PC-3 (cell line): ENCODE measurements around the gene MPZL3. TPM values are rescaled to one million over a fixed set of nuclear protein-coding genes. Genes with fewer than 3 reads are reported as not detected.

ENCODE experiments used
- ATAC-seq: fragments of 200-7000 bp; cut with Tn5 transposase; 2 replicates; pipeline ENCODE4 v1.9.1; 2020; ENCODE audit warnings: mild to moderate bottlenecking, moderate library complexity
- BruUV-seq: library from RNA; stranded (reverse); fragments of 400-500 nt; replicated peaks from 2 replicates; lab custom pipeline; 2021; lab: Mats Ljungman, UMichigan
- CTCF ChIA-PET: fragments of 300-600 bp; sonication (Branson Sonifier 250); formaldehyde crosslinking; loops from one replicate; lab custom pipeline; 2022; ENCODE audit warnings: antibody characterized with exemption; lab: Charles Lee
- POLR2A ChIA-PET: fragments of 300-600 bp; sonication (Branson Sonifier 250); formaldehyde crosslinking; loops from one replicate; lab custom pipeline; 2022; ENCODE audit warnings: antibody characterized with exemption; ENCODE audit not compliant: unreplicated experiment; lab: Charles Lee
- DNase-seq: peaks from one replicate; pipeline ENCODE4 v3.0.0-alpha.2; 2015
- H2AFZ ChIP-seq: fragments of 300-600 bp; sonication (generic); 2 replicates; pipeline ENCODE4 v1.6.0; 2016; ENCODE audit warnings: antibody characterized with exemption, low read length
- H3F3A ChIP-seq: fragments of 300-600 bp; sonication (generic); one replicate; pipeline ENCODE4 v1.6.0; 2017; ENCODE audit warnings: antibody characterized with exemption, low read length, control low read depth, mild to moderate bottlenecking; ENCODE audit not compliant: unreplicated experiment
- H3K27ac ChIP-seq: fragments of 300-600 bp; sonication (generic); 2 replicates; pipeline ENCODE4 v1.5.1; 2016; ENCODE audit warnings: mild to moderate bottlenecking, low read length
- H3K27me3 ChIP-seq: fragments of 300-600 bp; sonication (generic); 2 replicates; pipeline ENCODE4 v1.6.1; 2016; ENCODE audit warnings: low read length, mixed read lengths
- H3K36me3 ChIP-seq: fragments of 300-600 bp; sonication (generic); 2 replicates; pipeline ENCODE4 v1.6.1; 2016; ENCODE audit warnings: low read depth, mixed run types, low read length, mixed read lengths
- H3K4me1 ChIP-seq: fragments of 300-600 bp; sonication (generic); 2 replicates; pipeline ENCODE4 v1.5.1; 2016; ENCODE audit warnings: low read length; ENCODE audit not compliant: insufficient read depth
- H3K4me2 ChIP-seq: fragments of 300-600 bp; sonication (generic); 2 replicates; pipeline ENCODE4 v1.6.0; 2016; ENCODE audit warnings: low read length
- H3K4me3 ChIP-seq: fragments of 300-600 bp; sonication (generic); 2 replicates; pipeline ENCODE4 v1.5.1; 2016; ENCODE audit warnings: mild to moderate bottlenecking, low read length, mixed read lengths
- H3K79me2 ChIP-seq: fragments of 300-600 bp; sonication (generic); 2 replicates; pipeline ENCODE4 v1.6.1; 2017; ENCODE audit warnings: low read length, mixed read lengths
- H3K9ac ChIP-seq: fragments of 300-600 bp; sonication (generic); 2 replicates; pipeline ENCODE4 v1.6.0; 2016; ENCODE audit warnings: mild to moderate bottlenecking, low read length
- H3K9me2 ChIP-seq: fragments of 300-600 bp; sonication (generic); replicated peaks from 2 replicates; pipeline ENCODE4 v1.6.1; 2016; ENCODE audit warnings: mixed run types, low read length, mixed read lengths
- H3K9me3 ChIP-seq: fragments of 300-600 bp; sonication (generic); 2 replicates; pipeline ENCODE4 v1.6.1; 2016; ENCODE audit warnings: low read length, mixed read lengths
- H4K20me1 ChIP-seq: fragments of 300-600 bp; sonication (generic); 2 replicates; pipeline ENCODE4 v1.6.1; 2016; ENCODE audit warnings: low read length, mixed read lengths
- EZH2 ChIP-seq: fragments of 300-600 bp; sonication (generic); IDR thresholded peaks from one replicate; pipeline ENCODE4 v1.6.1; 2017; ENCODE audit warnings: antibody characterized with exemption, mild to moderate bottlenecking, low read length; ENCODE audit not compliant: unreplicated experiment
- EZH2phosphoT487 ChIP-seq: fragments of 300-600 bp; sonication (generic); IDR thresholded peaks from 2 replicates; pipeline ENCODE4 v1.6.1; 2018; ENCODE audit warnings: mild to moderate bottlenecking, antibody characterized with exemption, low read length, borderline replicate concordance
- intact Hi-C: fragments of 100-400 bp; cut with micrococcal nuclease; formaldehyde crosslinking; loops from 2 replicates; pipeline ENCODE4 v1.9.0; 2023
- total RNA-seq: library from RNA; depleted of rRNA; stranded (reverse); fragments of >200 nt; gene quantifications from 2 replicates; pipeline ENCODE4 v1.2.3, GENCODE V29; 2014
- TF ChIP-seq, protein P1 (sequence below): fragments of 300-600 bp; sonication (generic); conservative IDR thresholded peaks from 2 replicates; pipeline ENCODE4 v1.5.1; 2017; ENCODE audit warnings: antibody characterized with exemption, low read depth, mild to moderate bottlenecking, low read length

The MPZL3 gene
- total RNA-seq, 1 experiment from 2014 or later, result 7.0 TPM

DNA sequence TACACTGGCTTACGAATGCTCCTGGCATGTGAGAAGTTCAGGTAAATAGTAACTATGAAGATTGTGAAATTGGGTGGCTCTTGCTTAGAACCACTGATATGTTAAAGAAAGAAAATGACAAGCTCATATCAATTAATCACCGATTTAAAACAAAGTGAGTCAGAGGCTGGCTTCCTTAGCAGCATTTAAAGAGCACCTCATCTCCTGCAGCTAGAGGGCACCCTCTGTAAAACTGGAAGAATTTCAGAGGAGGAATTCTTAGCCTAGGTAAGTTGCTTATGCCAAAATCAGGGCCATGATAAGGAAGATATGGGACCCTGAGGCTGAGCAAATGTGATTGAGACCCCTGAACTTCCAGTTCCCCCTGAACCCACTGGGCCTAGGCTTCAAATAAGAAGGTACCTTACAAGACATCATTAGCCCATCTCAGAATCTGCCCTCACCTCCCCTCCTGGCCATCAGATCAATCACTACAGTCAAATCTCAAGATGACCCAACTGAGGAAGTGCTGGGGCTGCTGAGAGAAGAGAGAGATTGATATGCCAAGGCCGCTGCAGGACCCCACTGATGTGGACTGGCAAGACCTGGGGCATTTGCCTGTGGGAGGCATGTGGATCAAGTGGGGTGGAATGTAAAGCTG lies 43.8 kb upstream of the MPZL3 start:
- ChIA-PET CTCF (interaction anchor here (0.6 to 1.8 kb wide), 11 partner anchors 12 to 648 kb away, joined by 3 to 11 read pairs (median 3); no protein-coding TSS in a partner anchor), POLR2A (interaction anchor here (0.6 kb wide), 1 partner anchor 55 kb away, joined by 5 read pairs; no protein-coding TSS in a partner anchor)
- BruUV-seq, result no TSS peak
- Histone ChIP-seq H3K9ac (no peak overlapping the region), H3K9me3 (no peaks in the 10 kb centered on the region), H3K4me3 (no peak overlapping the region), H3K27ac (no peak overlapping the region), H3K4me2 (no peak overlapping the region), H3K36me3 (no peaks in the 10 kb centered on the region), H3K79me2 (no peaks in the 10 kb centered on the region), H3K27me3 (peaks cover 6% of the 10 kb centered on the region), H3K9me2 (no peaks in the 10 kb centered on the region), H4K20me1 (no peaks in the 10 kb centered on the region), H2AFZ (no peak overlapping the region), H3F3A (no peaks in the 10 kb centered on the region), H3K4me1 (peaks cover 17% of the 10 kb centered on the region)
- ATAC-seq, result peak; percentile 68
- TF ChIP-seq, protein P1, sequence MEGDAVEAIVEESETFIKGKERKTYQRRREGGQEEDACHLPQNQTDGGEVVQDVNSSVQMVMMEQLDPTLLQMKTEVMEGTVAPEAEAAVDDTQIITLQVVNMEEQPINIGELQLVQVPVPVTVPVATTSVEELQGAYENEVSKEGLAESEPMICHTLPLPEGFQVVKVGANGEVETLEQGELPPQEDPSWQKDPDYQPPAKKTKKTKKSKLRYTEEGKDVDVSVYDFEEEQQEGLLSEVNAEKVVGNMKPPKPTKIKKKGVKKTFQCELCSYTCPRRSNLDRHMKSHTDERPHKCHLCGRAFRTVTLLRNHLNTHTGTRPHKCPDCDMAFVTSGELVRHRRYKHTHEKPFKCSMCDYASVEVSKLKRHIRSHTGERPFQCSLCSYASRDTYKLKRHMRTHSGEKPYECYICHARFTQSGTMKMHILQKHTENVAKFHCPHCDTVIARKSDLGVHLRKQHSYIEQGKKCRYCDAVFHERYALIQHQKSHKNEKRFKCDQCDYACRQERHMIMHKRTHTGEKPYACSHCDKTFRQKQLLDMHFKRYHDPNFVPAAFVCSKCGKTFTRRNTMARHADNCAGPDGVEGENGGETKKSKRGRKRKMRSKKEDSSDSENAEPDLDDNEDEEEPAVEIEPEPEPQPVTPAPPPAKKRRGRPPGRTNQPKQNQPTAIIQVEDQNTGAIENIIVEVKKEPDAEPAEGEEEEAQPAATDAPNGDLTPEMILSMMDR, result peak; percentile 95
- TF ChIP-seq EZH2, result no peak
- intact Hi-C loops, result loop anchor here (1.0 to 5.0 kb wide), 2 partner anchors 57 to 191 kb away; no protein-coding TSS in a partner anchor
- DNase-seq, result peak; percentile 89

DNA sequence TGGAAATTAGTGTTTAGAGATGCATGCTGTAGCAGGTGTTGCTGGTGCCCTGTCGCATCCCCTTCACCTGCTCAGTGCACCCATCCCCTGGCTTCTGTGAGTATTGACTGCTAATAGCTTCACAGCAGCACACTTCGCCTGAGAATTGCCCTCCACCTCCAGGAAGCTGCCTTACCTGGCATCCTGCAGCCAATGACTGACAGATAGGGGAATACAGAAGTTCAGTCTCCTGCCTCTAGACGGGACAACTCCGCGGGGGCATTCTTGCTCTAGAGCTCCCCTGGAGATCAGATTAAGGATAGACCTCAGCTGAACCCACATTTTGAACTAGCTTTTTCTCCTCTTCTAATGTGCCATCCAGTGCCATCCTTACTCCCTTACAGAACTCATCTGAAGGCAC lies 43.0 kb upstream of the MPZL3 start:
- no TSS peak for BruUV-seq
- ATAC-seq, result peak; percentile 11; the same call in 1 of the 2 replicates

More for the DNA sequence above, 43.0 kb upstream of the MPZL3 start:
- Histone ChIP-seq H3K79me2 (no peaks in the 10 kb centered on the region), H3F3A (no peaks in the 10 kb centered on the region), H2AFZ (no peak overlapping the region), H3K9me2 (no peaks in the 10 kb centered on the region), H3K9ac (no peak overlapping the region), H3K9me3 (no peaks in the 10 kb centered on the region), H4K20me1 (no peaks in the 10 kb centered on the region), H3K27me3 (no peaks in the 10 kb centered on the region), H3K36me3 (no peaks in the 10 kb centered on the region), H3K4me1 (peaks cover 17% of the 10 kb centered on the region), H3K4me3 (no peak overlapping the region), H3K27ac (no peak overlapping the region), H3K4me2 (no peak overlapping the region)
- intact Hi-C loops, result loop anchor here (1.0 to 5.0 kb wide), 2 partner anchors 58 to 192 kb away; no protein-coding TSS in a partner anchor
- no peak for TF ChIP-seq EZH2phosphoT487
- TF ChIP-seq, protein P1, result no peak
- TF ChIP-seq EZH2, result no peak
- CTCF ChIA-PET, result interaction anchor here (0.6 to 1.8 kb wide), 9 partner anchors 11 to 100 kb away, joined by 3 to 11 read pairs (median 3); no protein-coding TSS in a partner anchor
- no peak for DNase-seq
- POLR2A ChIA-PET, result no interaction called here
